D341Med (cell line): Measurements from ENCODE around the gene BRSK1.

Experiments
- DNase-seq: peaks from one replicate; pipeline ENCODE4 v3.0.0; 2012; ENCODE audit warnings: low spot score

BRSK1 gene

DNA sequence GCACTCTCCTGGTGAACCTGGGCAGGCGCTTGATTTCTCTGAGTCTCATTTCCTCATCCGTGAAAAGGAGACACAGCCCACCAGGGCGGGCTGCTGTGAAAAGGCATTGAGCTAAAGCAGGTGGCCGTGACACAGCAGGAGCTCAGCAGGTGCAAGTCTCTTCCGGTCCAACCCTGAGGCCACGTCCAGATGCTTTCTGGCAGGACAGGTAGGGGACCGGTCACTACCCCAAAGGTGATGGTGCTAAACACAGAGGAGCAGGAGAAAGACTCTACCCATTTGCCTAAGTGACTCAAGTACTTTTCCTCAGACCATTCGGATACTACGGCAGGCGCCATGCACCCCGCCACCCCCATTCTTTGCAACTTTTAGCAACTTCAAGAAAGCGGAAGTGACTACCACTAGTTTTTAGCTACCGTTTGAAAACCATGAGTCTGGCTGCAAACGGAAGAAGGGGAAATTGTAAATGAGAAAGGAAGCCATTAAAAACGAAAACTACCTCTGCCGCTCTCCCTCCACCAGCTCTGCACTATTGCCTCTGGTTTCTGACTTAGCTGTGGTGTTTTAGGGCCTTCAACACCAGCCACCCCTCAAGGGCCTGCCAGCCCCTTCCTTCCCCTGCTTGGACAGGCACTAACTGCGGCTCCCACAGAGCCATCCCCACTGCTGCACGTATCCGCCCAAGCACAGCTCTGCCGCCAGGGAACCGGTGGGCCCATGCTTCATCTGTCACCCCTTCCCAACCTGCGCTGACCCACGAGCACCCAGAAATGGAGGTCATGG, 29.8 kb upstream of the BRSK1 start:
- DNase-seq, result no peak

GRCh38 chr19:55254625-55254977, 29.2 kb upstream of the BRSK1 start:
- no peak for DNase-seq

GRCh38 chr19:55255618-55256423, 28.0 kb upstream of the BRSK1 start:
- DNase-seq, result no peak

DNA sequence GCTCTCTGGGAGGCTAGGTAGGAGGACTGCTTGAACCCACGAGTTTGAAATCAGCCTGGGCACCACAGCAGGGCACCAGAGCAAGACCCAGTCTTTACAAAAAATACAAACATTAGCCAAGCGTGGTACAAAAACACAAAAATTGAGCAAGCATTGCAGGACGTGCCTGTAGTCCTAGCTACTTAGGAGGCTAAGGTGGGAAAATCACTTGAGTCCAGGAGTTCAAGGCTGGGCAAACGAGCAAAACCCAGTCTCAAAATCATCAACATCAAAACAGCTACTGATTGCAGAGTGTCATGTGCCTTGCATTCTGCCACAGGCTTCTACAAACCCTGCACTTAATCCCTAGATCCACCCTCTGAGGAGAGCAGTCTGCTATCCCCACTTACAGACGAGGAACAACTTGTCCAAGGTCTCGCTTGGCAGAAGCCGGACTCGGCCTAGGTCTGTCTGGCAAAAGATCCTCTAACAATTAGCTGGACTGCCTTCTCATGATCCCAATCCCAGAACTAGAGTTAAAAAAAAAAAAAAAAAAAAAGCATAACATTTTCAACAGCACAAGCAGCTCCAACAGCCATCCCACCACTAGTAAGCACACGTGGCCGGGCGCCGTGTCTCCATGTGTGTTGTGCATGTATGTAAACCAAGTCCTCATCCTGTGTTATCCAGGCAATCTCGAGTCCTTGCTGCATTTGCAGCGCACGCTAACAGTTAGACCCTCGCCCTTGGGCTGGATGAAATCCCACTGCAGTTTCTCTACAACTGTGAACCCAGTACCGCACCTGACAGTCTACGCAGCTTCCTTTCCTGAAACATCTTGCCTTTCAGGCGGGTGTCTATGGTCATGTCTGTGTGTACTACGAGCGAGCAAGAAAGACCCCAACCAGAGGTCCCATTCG, 27.0 kb upstream of the BRSK1 start:
- no peak for DNase-seq

GRCh38 chr19:55257461-55258420, 26.1 kb upstream of the BRSK1 start:
- DNase-seq, result no peak

DNA sequence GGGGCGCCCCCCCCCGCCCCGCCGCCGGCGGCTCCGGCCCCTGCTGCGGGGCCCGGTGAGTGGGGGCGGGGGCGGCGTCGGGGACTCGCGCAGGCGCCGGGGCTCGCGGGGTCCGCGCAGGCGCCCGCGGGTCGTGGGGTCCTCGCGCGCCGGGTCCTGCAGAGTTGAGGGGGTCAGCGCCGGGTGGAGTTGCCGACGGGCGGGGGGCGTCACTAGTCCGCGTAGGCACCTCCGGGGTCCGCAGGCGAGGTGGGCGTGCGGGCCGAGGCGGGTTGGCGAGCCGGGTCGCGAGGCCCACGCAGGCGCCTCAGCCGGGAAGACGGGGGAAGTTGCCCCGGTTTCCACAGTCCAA, 25.3 kb upstream of the BRSK1 start:
- DNase-seq, result peak; percentile 88

DNA sequence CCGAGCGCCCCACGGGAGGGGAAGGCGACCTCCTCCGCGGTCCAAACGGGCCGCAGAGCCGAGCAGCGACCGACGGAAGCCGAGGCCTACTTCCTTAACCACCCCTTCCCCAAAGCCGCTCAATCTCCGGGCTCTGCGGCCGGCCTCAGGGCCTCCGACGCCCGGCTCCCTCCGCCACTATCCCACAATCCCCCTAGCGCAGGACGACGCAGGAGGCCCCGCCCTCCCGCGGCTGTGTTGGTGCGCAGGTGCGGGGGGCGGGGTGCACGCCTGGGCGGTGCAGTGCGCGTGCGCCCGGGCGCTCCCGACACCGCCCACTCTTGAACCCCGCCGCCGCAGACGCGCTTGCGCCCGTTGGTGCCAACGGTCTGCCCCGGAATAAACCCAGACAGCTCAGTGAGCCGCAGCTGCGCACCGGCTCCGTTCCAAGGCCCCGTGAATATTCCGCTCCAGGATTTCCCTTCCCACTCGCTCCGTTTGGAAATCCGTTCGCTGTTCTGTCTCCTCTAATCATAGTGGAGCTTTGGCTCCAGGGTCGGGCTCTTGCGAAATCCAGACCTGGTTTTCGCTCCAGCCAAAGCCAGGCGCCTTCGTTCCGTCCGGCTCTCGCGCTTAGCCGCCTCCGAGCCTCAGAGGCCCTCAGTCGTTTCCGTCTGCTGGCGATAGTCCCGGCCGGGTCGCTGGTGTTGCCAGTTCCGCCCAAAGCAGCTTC, 24.8 kb upstream of the BRSK1 start, which contains the start of gene PPP6R1:
TSS of gene PPP6R1 (minus strand) at position 190 of the 712 bp plus-strand sequence. CDS start 11,914 bp downstream, outside the sequence.
- peak; percentile 100 for DNase-seq

- no peak for DNase-seq
Measured at GRCh38 chr19:55259540-55260210, 24.1 kb upstream of the BRSK1 start.

DNA sequence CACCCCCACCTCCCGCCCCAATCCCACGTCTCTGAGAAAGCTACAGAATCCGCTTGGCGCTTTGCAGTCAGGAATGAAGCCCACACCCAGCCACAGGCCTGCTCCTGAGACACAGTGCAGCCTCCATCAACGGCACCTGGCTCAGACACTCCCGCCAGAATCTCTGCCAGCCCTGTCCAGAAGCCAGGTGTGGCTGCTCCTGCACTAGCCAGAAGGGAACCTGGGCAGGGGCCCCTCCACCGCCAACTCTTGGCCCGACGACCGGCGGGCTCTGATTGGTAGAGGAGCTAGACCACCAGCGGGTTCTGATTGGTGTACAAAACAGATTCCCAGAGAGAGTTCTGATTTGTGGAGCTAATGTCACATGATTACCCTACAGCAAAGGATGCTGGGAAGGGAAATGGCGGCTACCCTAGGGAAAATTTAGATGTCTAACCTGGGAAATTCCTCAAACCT, 22.1 kb upstream of the BRSK1 start:
- DNase-seq, result no peak

GRCh38 chr19:55262359-55262758, 21.4 kb upstream of the BRSK1 start:
- DNase-seq, result no peak

DNA sequence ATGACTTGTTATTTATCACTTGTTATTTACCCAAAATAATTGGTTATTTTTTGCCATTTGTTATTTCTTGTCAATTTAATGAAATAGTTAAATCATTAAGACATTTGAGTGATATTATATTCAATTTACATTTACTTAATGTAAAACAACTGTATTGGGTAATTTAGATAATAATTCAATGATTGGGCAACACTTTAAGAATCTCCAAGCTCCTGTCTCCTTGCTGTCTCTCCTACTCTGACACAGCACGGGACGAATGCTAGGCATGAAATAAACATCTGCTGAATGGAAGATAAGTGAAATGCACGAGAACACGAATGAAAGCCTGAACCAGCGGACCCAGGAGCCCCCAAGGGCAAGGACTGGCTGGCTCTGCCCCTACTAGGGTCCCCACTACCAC, 19.3 kb upstream of the BRSK1 start:
- DNase-seq, result no peak

DNA sequence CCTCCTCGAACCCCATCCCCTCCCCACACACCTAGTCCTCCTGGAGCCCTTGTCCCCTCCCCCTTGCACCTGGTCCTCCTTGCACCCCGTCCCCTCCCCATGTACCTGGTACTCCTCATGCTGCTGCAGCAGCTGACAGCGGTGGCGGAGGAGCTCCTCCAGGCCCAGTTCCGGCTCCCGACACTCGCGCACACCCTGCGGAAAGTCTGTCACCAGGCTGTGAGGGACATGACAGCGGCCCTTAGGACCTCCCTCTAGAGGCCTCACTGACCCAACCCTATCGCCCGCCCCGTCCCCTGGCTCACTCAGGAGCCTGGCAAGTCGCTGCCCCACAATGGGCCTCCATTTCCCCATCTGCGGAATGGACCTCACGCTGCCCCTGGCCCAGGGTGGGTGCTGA, 18.6 kb upstream of the BRSK1 start:
- no peak for DNase-seq

DNA sequence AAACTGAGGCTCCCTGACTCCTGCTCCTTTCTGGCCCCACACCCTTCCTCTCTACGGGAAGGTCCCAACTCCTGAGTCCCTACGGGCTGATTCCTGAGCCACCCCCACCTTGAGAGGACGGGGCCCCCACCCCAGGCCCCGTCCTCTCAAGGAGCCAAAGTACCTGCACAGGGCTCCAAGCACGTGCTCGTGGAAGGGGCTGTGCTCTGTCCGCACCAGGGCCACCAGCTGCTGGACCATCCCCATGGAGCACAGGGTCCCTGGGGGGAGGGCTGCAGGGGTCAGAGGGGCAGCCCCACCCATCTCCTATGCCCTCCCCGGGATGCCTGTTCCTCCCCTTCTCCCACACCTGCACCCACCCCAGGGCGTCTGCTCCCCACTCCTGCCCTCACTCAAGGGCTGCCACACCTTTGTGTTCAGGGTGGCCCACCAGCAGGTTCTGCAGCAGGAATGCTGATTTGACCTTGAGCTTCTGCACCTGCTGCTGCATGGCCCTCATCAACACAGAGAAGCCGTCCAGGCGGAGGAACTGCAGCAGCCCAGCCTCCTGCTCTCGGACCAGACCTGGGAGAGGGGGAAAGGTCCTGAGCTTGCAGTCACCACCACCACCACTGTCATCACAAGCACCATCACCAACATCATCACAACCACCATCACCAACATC, 17.9 kb upstream of the BRSK1 start:
- no peak for DNase-seq

DNA sequence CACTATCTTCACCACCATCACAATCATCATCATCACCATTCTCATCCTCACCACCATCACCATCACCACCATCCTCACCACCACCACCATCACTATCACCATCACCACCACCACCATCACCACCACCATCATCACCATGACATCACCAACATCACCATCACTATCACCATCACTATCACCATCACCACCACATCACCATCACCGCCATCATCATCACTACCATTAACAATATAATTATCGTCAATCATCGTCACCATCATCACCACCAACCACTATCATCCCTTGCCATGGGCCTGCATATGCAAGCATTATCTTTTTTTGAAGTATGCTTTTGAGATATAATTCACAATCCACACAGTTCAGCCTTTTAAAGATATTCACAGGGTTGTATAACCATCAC, 17.4 kb upstream of the BRSK1 start:
- DNase-seq, result no peak

DNA sequence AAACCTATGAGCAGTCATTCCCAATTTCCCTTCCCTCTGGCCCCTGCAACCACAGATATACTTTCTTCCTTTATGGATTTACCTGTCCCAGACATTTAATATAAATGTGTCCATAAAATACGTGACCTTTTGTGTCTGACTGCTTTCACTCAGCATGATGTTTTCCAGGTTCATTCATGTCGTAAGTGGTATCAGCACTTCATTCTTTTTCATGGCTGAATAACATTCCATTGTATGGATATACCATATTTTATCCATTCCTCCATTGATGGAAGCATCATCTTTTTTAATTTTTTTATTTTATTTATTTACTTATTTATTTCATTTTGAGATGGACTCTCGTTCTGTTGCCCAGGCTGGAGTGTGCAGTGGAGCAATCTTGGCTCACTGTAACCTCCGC, 17.0 kb upstream of the BRSK1 start:
- DNase-seq, result no peak

GRCh38 chr19:55269299-55269698, 14.5 kb upstream of the BRSK1 start:
- DNase-seq, result no peak

- no peak for DNase-seq
Measured at GRCh38 chr19:55270172-55270942, 13.4 kb upstream of the BRSK1 start.

DNA sequence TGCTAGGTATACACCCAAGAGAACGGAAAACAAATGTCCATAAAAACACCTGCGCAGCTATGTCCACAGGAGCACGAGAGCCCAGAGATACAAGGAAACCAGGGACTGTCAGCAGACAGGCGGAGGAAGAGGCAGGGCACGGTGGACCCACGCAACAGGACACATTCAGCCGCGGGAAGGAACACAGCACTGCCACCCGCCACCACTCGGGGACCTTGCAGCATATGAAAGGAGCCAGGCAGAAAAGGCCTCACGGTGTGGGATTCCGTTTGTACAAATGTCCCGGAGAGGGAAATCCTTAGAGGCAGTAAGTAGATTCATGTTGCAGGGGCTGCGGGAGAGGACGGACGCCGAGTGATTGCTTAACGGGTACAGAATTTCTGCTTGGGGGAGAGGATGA, 11.7 kb upstream of the BRSK1 start:
- DNase-seq, result no peak
